NCI-H82 treated with DMSO at 0.1 percent for 48 hours (cell line): ENCODE results near the gene SLC38A5.

Experiments used
- DNase-seq: peaks from one replicate; lab custom pipeline; 2025; ENCODE audit not compliant: unreplicated experiment; lab: John Stamatoyannopoulos, UW

SLC38A5 gene

GRCh38 chrX:48492293-48492910 lies 22.3 kb upstream of the SLC38A5 start:
- no peak for DNase-seq

- no peak for DNase-seq
Observed at GRCh38 chrX:48491809-48492208, 21.7 kb upstream of the SLC38A5 start.

GRCh38 chrX:48490661-48491060 lies 20.6 kb upstream of the SLC38A5 start:
- DNase-seq = no peak

GRCh38 chrX:48489892-48490291 lies 19.8 kb upstream of the SLC38A5 start:
- DNase-seq = peak; percentile 58

GRCh38 chrX:48489296-48489695 lies 19.2 kb upstream of the SLC38A5 start:
- DNase-seq = no peak

- DNase-seq = no peak
Observed at GRCh38 chrX:48488034-48488433, 18.0 kb upstream of the SLC38A5 start.

- DNase-seq = no peak
Observed at GRCh38 chrX:48487362-48487798, 17.3 kb upstream of the SLC38A5 start.

- DNase-seq = no peak
Observed at GRCh38 chrX:48482526-48482925, 12.5 kb upstream of the SLC38A5 start.

GRCh38 chrX:48480583-48480982 lies 10.5 kb upstream of the SLC38A5 start:
- no peak for DNase-seq

GRCh38 chrX:48480142-48480541 lies 10.1 kb upstream of the SLC38A5 start:
- DNase-seq = no peak

GRCh38 chrX:48478806-48479205 lies 8.7 kb upstream of the SLC38A5 start:
- DNase-seq = no peak

GRCh38 chrX:48477960-48478755 lies 8.1 kb upstream of the SLC38A5 start:
- no peak for DNase-seq

- DNase-seq = no peak
Observed at GRCh38 chrX:48476919-48477318, 6.9 kb upstream of the SLC38A5 start.

GRCh38 chrX:48475774-48476577 lies 5.9 kb upstream of the SLC38A5 start, which contains the start of gene FTSJ1:
TSS of gene FTSJ1 (plus strand) at chrX:48476199. CDS start at chrX:48478048, 1,849 bp downstream.
- DNase-seq = peak; percentile 68

GRCh38 chrX:48475296-48475695 lies 5.2 kb upstream of the SLC38A5 start:
- no peak for DNase-seq

- DNase-seq = no peak
Observed at GRCh38 chrX:48474581-48474980, 4.5 kb upstream of the SLC38A5 start.

- DNase-seq = no peak
Observed at GRCh38 chrX:48474127-48474526, 4.1 kb upstream of the SLC38A5 start.

GRCh38 chrX:48473704-48473990 lies 3.6 kb upstream of the SLC38A5 start:
- no peak for DNase-seq

GRCh38 chrX:48472851-48473703 lies 3.0 kb upstream of the SLC38A5 start:
- peak; percentile 96 for DNase-seq

- DNase-seq = peak; percentile 81
Observed at GRCh38 chrX:48472225-48472624, 2.2 kb upstream of the SLC38A5 start.

- no peak for DNase-seq
Observed at GRCh38 chrX:48471504-48471903, 1.4 kb upstream of the SLC38A5 start.
